Stimulated activated CD4-positive, alpha-beta T cell treated with anti-CD3 and anti-CD28 coated beads, Interleukin-4, amount 100 ng/mL, for 1 hour (primary cell): ENCODE results near the gene PDILT.
"Not testable (repeated sequence)": the region's sequence is repeated elsewhere in the genome, so short reads cannot be mapped to it uniquely, and the experiment has no call there.

ENCODE experiments used
- DNase-seq: peaks from one replicate; pipeline ENCODE4 v3.0.0-alpha.2; 2020

PDILT gene, protein sequence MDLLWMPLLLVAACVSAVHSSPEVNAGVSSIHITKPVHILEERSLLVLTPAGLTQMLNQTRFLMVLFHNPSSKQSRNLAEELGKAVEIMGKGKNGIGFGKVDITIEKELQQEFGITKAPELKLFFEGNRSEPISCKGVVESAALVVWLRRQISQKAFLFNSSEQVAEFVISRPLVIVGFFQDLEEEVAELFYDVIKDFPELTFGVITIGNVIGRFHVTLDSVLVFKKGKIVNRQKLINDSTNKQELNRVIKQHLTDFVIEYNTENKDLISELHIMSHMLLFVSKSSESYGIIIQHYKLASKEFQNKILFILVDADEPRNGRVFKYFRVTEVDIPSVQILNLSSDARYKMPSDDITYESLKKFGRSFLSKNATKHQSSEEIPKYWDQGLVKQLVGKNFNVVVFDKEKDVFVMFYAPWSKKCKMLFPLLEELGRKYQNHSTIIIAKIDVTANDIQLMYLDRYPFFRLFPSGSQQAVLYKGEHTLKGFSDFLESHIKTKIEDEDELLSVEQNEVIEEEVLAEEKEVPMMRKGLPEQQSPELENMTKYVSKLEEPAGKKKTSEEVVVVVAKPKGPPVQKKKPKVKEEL

DNA sequence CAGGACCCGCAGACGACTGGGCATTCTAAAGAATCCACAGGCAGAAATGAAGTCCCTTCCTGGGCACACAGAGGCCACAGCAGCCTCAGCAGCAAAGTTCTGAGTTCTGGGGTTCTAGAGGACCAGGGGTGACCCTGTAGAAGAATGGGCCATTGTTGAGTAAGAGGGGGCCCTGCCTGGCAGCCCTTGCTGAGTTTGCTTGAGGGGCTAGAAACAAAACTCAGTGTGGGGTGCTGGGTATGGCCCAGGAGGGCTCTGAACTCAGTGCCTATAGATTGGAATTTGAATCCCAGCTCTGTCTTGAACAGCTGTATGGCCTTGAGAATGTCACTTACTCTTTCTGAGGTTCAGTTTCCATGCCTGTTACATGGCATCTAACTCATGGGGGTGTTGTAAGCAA is at the start of gene PDILT:
PDILT (minus strand) TSS at position 101 of the 400 bp plus-strand sequence. CDS start 5,437 bp downstream, outside the sequence.
- no peak for DNase-seq

DNA sequence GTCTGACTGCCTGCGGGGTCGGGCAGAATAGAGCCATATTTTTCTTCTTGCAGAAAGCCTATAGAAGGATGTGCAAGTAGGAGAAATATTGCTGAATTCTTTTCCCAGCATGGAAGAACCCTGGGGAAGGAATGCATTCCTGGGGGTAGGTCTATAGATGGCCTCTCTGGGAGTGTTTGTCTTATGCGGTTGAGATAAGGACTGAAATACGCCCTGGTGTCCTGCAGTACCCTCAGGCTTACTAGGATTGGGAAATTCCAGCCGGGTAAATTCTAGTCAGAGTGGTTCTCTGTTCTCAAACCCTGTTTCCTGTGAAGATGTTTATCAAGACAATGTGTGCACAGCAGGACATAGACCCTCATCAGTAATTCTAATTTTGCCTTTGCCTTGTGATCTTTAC is 49.1 kb upstream of the PDILT start:
- not testable (repeated sequence) for DNase-seq

DNA sequence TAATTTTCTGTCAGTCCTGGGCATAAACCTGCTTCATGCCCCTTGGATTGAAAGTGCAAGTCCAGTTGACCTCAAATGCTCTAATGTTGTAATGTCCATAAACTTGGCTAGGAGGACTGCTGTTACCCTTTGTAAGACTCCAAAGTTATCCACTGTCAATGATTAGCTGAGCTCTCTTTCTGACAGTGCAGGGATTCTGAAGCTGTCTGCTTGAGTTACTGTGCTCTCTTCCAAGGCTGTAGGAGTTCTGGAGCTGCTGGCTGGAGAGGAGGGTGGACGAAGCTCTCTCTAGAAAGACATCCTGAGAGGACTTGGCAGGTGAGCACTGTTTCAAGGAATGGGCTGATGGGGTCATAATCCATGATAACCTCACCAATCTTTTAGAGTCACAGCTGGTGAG is 46.8 kb upstream of the PDILT start, which contains the start of gene ACSM2A:
ACSM2A (plus strand) TSS at position 158 of the 400 bp plus-strand sequence. CDS start 8,594 bp downstream, outside the sequence.
- DNase-seq: not testable (repeated sequence)

DNA sequence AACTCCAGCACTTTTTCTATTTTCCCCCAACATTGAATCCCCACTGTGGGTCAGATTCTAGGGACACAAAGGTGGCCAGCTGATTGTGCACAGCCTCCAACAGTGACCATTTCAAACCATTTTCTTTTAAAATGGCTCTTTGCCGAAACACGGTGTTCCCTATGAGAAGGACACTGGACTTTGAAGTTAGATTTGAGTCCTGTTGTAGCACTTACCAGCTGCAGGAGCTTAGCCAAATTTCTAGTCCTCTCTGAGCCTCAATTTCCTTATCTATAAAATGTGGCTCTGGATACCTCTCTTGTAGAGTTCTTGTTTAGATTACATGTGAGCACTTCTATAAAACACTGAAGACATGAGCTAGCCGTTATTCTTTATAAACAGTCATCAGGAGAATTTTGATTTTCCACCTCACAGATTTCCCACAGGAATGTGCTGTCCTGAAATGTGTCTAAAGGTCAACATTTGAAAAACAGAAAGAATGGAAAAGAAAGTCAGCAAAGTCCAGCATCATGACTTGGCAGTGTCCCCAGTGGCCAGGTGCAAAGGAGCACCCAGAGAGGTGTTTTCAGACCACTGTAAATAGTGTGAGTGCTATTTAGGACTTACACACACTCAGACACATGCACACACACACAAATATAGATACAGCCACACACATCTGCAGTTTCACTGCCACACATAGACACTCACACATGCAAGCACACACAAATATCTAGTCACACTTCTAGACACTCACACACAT is 42.3 kb upstream of the PDILT start:
- DNase-seq: not testable (repeated sequence)

DNA sequence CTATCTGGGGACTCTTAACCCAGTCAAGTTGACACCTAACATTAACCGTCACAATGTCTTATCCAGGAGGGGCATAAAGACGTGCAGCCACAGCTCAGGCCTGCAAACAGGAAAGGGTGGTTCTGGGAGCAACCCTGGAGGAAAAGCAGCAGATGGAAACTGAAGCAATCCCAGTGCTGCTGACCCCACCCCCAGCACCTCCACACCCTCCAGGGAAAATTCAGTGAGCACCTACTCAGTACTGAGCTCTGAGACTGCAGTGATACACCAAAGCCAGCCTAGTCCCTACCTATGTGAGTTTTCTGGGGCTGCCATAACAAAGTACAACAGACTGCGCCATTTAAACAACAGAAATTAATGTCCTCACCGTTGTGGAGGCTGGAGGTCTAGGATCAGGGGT is 37.3 kb upstream of the PDILT start:
- DNase-seq: not testable (repeated sequence)

DNA sequence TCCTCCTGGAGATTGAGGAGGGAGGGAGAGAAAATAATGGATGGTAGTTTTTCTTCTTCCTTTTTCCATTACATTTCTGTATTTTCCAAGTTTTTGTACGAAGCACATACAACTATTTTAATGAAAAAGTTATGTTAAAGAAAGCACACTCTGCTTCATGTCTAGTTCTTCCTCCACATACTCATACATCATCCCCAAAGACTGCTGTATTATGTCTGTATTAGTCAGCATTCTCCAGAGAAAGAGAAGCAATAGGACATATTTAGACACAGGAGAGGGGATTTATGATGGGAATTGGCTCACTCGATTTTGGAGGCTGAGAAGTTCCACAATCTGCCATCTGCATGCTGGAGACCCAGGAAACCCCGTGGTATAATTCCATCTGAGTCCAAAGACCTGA is 36.7 kb upstream of the PDILT start:
- DNase-seq: no peak

DNA sequence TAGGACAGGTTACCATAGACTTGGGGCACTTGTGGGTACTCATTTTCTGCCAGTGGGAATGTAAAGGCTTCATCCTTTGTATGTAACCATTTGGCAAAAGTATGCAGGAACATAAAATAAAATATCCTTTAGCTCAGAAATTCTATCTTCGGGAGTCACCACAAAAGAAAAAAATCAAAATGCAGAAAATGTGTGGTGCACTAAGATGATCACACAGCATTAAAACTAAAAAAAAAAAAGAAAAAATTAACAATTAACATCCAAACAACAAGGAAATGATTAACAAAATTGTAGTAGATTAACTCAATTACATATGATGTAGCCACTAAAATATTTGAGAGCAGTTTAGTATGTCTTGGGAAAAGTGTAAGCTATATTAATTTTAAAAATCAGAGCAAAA is 36.2 kb upstream of the PDILT start:
- not testable (repeated sequence) for DNase-seq

DNA sequence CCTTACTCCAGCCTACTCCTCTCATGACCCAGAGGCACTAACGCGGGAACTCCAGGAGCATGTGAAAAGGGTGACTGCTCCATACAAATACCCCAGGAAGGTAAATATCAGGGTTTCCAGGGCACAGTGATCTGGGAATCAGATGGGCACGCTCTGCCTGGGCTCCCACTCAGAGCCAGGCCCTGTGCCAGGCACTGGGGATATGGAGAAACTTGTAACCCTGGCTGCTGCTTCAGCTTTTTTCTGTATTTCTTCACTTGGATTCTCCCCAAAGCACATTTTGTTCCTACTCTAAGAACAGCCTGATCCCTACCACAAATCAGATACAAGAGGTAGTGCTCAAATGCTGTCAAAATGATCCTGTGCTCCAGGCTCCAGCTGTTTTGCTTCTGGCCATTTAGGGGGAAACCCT is 35.3 kb upstream of the PDILT start:
- not testable (repeated sequence) for DNase-seq

DNA sequence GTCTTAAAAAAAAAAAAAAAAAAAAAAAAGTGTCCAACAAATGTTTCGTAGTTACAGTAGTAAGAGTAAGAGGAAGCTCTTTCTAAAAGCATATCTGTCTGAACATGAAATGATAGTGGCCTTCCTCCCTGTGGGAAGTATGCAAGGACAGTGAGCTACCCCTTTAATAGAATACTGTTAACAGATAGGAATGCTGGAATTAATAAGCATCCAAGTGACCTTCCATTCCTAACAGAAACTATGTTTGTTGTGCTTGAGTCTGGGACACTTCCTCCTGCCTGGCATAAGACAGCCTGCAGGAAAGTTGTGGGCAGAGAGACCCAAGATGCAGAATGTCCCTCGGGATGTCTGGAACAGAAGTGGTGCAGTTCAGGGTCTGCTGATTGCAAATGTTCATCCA is 34.4 kb upstream of the PDILT start:
- not testable (repeated sequence) for DNase-seq

DNA sequence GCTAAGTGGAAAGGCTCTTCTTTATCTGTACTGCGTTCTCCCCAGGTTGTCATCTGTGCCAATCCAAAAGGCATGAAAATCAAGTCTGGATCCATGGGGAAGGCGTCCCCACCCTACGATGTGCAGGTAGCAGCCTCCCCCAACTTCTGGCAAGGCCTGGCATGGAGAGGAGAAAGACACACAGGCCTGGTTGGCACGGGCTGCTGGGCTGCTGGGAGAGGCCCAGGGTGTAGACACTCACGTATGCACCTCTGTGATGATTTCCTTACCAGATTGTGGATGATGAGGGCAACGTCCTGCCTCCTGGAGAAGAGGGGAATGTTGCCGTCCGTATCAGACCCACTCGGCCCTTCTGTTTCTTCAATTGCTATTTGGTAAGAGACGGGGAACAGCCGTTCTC is 26.4 kb upstream of the PDILT start:
- no peak for DNase-seq

DNA sequence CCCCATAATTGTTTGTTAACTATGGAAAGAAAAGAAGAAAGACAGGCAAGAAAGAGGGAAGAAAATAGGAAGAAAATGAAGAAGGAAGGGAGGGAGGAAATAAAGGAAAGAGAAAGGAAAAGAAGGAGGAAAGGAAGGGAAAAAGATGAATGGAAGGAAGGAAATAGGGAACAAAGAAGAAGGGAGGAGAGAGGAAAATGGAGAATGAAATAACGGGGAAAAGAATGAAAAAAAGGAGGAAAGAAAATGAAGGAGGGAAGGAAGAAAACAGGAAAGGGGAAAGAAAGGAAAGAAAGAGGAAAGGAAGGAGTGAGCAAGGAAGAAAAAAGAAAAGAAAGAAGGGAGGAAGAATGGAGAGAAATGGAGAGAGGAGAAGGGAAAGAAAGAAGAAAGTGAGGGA is 25.9 kb upstream of the PDILT start:
- DNase-seq: not testable (repeated sequence)

DNA sequence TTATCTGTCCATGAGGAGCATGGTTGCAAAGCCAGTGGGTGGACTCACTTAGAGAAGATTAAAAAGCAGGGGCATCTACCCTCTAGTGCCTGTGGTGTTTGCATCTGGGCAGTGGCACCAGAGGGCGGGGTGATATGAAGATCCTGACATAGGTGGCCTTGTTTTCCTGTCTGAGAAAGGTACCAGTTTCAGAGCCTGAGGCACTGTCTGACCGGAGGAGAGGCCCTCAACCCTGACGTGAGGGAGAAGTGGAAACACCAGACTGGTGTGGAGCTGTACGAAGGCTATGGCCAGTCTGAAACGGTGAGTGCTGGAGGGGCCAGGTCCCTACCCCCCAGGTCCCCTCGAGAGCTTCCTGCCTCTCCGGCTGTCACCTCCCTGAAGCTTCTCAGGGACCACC is 25.0 kb upstream of the PDILT start:
- DNase-seq: not testable (repeated sequence)

DNA sequence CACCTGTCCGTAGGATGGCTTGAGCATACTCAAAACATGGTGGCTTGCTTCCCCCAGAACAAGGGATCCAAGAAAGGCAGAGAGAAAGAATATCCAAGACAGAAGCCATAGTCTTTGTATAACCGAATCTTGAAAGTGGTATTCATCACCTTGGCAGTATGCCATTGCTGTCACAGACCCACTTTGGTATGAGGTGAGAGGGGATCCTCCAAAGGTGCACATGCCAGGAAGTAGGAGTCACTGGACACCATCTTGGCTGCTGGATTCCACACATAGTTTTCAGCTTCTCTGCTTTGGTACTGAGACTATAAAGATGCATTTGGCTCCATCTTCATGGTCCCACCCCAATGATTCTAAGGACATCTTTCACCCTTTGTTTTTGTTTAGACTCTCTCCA is 22.9 kb upstream of the PDILT start:
- not testable (repeated sequence) for DNase-seq

DNA sequence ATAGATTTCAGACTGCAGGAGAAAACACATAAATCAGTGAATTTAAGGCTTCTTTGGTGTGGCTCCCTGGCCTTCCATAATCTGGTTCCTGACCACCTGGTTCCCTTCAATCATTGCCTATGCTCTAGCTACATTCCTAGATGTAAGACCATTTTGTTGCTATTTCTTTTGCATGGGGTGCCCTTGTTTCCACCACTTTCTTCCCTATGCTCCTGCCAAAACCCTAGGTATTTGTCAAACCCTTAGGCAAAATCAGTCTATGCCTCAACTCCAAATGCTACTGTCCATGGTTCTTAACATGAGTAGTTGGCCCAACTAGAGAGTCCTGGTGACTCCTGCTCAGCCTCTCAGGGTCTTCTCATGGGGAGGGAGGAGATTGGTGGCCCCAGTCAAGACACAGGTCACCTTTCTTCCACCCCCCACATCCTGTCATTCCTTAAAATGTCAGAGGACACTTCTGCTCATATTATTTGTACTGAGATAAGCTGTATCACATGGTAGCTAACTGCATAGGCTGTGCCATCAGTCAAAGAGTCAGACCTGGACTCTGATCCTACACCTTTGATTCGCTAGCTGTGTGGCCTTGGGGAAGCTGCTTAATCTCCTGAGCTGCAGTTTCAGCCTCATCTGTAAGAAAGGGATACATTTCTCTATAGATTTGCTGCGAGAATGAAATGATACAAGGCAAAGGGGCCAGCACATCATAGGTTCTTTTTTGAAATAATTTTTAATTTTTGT is 19.8 kb upstream of the PDILT start:
- no peak for DNase-seq

DNA sequence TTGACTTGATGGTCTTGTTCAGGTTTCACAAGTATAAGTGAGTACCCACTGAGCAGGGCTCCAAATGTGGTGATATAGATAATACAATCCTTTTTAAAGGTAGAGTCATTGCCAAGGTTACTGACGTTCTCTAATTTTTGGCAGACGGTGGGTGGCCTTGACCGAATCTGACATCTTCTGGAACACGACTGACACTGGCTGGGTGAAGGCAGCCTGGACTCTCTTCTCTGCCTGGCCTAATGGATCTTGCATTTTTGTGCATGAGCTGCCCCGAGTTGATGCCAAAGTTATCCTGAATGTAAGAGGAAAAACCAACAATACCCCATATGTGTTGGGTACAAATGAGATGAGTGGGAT is 19.2 kb upstream of the PDILT start:
- DNase-seq: not testable (repeated sequence)

DNA sequence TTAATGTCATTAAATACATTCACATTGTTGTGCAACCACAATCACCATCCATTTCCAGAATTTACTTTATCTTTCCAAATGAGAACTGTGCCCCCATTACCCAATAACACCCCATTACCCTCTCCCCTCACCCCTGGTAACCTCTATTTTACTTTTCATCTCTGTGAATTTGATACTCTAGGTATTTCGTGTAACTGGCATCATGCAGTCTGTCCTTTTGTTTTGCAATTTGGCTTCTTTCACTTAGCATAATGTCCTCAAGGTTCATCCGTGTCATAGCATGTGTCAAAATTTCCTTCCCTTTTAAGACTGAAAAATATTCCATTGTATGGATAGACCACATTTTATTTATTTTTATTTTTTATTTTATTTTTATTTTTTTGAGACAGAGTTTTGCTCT is 17.2 kb upstream of the PDILT start:
- DNase-seq: not testable (repeated sequence)

DNA sequence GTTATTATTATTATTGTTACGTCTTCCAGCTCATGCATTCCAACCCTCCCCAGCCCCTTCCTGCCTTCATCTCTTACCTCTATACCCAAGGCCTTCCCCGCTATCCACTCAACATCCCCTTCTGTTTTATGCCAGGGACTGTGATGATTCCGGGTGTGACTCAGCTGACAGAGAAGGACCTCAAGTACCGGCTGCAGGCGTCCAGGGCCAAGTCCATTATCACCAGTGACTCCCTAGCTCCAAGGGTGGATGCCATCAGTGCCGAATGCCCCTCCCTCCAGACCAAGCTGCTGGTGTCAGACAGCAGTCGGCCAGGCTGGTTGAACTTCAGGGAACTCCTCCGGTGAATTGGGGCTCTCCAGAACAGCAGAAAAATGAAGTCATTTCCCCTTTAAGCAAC is 14.6 kb upstream of the PDILT start:
- not testable (repeated sequence) for DNase-seq

DNA sequence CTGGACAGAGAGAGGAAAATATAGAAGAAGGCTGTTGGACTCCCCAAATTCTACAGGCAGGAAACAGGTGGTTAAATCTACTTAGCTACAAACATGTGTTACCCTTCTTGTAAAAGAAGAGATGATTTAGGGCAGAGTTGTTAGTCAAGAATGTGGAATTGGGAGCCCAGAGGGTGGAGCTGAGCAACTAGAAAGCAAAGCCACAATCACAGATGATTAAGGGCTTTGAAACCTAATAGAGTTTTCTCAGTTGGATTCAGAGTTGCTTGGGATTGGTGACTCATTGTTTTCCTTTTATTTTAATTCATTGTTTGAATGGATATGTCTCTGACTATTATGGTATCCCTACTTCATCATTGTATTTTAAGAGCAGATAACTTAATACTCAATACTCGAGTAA is 11.0 kb upstream of the PDILT start:
- DNase-seq: no peak

DNA sequence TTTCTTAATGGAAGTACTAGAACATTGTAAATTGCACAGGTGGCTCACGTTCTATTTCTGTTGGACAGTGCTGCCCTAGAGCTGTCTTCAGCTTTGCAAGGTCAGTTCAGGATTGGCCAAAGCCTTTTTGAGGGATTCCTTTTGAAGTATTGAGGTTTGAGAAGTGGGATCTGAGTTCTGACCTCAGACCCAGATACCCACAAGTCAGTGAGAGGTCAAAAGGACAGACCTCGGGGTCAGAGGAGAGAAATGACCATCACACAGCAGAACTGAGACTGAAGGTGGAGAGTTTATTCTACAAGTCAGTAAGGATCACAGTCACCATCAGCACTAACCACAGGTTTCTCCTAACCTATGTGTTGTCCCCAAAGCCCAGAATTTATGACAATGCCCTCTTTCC is 6.5 kb upstream of the PDILT start:
- DNase-seq: no peak

DNA sequence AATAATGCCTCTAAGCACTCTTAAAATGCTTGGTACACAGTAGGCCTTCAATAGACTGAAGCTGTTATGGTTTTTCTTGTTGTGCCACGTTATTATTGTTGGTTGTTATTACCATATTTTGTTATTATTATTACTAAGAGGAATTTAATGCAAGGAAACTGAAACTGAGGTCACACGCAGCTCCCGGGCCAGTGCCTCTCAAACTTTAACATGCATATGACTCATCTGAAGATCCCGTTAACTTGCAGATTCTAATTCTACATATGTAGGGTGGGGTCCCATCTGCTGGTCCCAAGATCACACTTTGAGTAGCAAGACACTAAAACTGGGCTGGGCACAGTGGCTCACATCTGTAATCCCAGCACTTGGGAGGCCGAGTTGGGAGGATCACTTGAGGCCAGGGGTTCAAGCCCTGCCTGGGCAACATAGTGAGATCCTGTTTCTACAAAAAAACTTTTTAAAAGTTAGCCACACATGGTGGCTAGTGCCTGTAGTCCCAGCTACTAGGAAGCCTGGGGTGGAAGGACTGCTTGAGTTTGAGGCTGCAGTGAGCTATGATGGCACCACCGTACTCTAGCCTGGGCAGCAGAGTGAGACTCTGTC is 5.7 kb upstream of the PDILT start:
- no peak for DNase-seq

DNA sequence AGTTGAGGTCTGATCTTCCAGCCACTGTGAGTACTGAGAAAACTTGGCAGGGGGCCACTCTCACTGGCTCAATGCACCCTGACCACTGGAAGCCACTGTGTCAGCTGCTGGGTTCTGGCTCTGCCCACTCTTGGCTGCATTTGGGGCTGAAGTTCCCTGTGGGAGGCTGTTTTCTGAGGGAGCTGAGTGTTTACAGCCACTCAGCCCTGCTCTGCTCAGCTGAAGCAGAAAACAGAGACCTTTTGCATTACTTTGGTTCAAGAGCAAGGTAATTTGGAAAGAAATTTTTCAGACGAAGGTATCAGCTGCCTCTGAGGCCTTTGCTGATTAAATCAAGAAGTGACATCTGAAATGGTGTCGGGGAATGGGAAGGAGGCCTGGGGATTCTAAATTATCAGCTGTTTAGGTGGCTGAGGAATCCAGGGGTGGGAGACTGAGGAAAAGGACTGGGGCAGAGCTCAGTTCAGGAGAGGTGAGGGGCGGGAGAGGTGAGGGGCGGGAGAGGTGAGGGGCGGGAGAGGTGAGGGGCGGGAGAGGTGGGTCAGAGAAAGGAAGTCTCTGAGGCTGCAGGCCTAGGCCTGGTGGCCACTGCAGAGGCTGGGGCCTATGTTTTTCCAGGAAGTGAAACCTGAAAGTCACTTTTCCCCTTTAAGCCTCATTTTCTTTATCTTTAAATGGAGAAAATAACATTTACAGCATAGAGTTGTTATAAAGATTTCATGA is 5.0 kb upstream of the PDILT start, which contains the start of gene ACSM5:
ACSM5 (plus strand) TSS at position 137 of the 723 bp plus-strand sequence. CDS start 1,951 bp downstream, outside the sequence.
- DNase-seq: no peak

DNA sequence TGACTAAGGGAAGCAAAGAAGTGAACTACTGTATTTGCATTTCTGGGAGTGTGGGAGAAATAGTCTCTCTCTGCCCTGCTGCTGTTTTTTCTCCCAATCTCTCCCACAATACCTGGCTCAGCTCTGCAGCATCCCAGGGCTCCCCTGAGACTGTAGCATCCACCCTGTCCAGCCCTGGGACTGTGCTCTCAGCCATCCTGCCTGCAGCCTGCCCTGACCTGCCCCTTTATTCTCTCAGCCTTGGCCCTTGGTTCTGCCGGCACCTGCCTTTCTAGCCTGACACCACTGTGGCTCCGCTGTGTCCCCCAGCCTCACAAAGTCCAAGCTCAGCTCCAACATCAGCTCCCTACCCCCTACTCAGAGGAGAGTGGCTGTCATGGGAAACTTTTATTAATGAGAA is 1.9 kb downstream of the PDILT start:
- no peak for DNase-seq
